Activated B cell treated with CpG ODN at 0.5 μM for 24 hours (primary cell): ENCODE results near the gene SKAP2. TPM values are rescaled to one million over a fixed set of nuclear protein-coding genes. Genes with fewer than 3 reads are reported as not detected.

Experiments
- ATAC-seq: fragments of 200-7000 bp; cut with Tn5 transposase; one replicate; pipeline ENCODE4 v1.10.0; 2021; ENCODE audit warnings: low read depth, mild to moderate bottlenecking, moderate library complexity
- CTCF ChIA-PET: fragments of 350-600 bp; sonication (Branson Sonifier 250); formaldehyde crosslinking; loops from one replicate; lab custom pipeline; 2021; ENCODE audit warnings: antibody characterized with exemption; lab: Charles Lee
- POLR2A ChIA-PET: fragments of 350-600 bp; sonication (Branson Sonifier 250); formaldehyde crosslinking; loops from one replicate; lab custom pipeline; 2021; ENCODE audit warnings: antibody characterized with exemption; lab: Charles Lee
- DNase-seq: peaks from one replicate; pipeline ENCODE4 v3.0.0; 2022
- H3K27ac Mint-ChIP-seq: one replicate; pipeline ENCODE4 v1.8.0; 2020; ENCODE audit warnings: mixed read lengths
- H3K27me3 Mint-ChIP-seq: one replicate; pipeline ENCODE4 v1.8.0; 2021; ENCODE audit warnings: mixed read lengths
- H3K36me3 Mint-ChIP-seq: one replicate; pipeline ENCODE4 v1.8.0; 2021; ENCODE audit warnings: low read depth, mixed read lengths
- H3K4me1 Mint-ChIP-seq: one replicate; pipeline ENCODE4 v1.8.0; 2021; ENCODE audit warnings: mixed read lengths
- H3K4me3 Mint-ChIP-seq: one replicate; pipeline ENCODE4 v1.8.0; 2020; ENCODE audit warnings: mild to moderate bottlenecking, mixed read lengths
- H3K9me3 Mint-ChIP-seq: one replicate; pipeline ENCODE4 v1.8.0; 2020; ENCODE audit warnings: mixed read lengths
- intact Hi-C: fragments of 100-400 bp; cut with micrococcal nuclease; formaldehyde crosslinking; loops from one replicate; pipeline ENCODE4 v1.15.1; 2024
- total RNA-seq: library from RNA; stranded (reverse); gene quantifications from 2 replicates; pipeline ENCODE4 v1.2.3, GENCODE V29; 2022
- TF ChIP-seq, protein P1 (sequence below): fragments of 200-600 bp; IDR thresholded peaks from one replicate; pipeline ENCODE4 v1.8.0; 2022; ENCODE audit warnings: antibody characterized with exemption, mild to moderate bottlenecking

The SKAP2 gene
- total RNA-seq, 1 donor from 2014 or later: 75.6 TPM

DNA sequence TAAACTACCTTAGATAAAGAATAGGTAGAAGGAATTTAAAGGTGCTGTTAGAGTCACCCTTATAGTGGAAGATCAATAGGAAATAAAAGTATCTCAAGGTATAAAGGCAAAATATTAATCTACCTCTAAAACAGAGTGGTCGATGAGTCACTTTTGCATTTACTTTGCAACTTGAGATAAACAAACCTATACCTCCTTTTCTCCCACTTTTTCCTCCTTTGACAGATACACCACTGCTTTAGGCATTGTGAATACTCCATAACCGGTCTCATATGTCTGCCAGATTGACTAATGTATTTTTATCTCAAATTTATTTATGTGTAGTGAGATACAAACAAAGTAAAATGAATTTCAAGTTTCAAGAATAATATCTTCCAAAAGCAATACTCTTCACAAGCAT is 193.5 kb downstream of the SKAP2 start:
- ATAC-seq: no peak
- Mint-ChIP-seq H3K27ac (no peak overlapping the region), H3K36me3 (peaks cover 12% of the 10 kb centered on the region), H3K4me3 (no peak overlapping the region), H3K4me1 (peaks cover 19% of the 10 kb centered on the region), H3K27me3 (no peaks in the 10 kb centered on the region), H3K9me3 (no peaks in the 10 kb centered on the region)
- DNase-seq: no peak
- intact Hi-C loops: loop anchor here (10.0 kb wide), 1 partner anchor 606 kb away; no protein-coding TSS in a partner anchor
- ChIA-PET POLR2A (no interaction called here), CTCF (interaction anchor here (1.5 to 1.8 kb wide), 3 partner anchors 11 to 778 kb away, joined by 3 to 11 read pairs (median 3); no protein-coding TSS in a partner anchor)
- TF ChIP-seq, protein P1, sequence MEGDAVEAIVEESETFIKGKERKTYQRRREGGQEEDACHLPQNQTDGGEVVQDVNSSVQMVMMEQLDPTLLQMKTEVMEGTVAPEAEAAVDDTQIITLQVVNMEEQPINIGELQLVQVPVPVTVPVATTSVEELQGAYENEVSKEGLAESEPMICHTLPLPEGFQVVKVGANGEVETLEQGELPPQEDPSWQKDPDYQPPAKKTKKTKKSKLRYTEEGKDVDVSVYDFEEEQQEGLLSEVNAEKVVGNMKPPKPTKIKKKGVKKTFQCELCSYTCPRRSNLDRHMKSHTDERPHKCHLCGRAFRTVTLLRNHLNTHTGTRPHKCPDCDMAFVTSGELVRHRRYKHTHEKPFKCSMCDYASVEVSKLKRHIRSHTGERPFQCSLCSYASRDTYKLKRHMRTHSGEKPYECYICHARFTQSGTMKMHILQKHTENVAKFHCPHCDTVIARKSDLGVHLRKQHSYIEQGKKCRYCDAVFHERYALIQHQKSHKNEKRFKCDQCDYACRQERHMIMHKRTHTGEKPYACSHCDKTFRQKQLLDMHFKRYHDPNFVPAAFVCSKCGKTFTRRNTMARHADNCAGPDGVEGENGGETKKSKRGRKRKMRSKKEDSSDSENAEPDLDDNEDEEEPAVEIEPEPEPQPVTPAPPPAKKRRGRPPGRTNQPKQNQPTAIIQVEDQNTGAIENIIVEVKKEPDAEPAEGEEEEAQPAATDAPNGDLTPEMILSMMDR: no peak

- no peak for DNase-seq
- ChIA-PET POLR2A (no interaction called here), CTCF (interaction anchor here (0.6 to 1.8 kb wide), 7 partner anchors 12 to 814 kb away, joined by 3 to 11 read pairs (median 3); no protein-coding TSS in a partner anchor)
- H3K27ac Mint-ChIP-seq: no peak overlapping the region
- no peak overlapping the region for H3K4me3 Mint-ChIP-seq
- H3K9me3 Mint-ChIP-seq: no peaks in the 10 kb centered on the region
- H3K36me3 Mint-ChIP-seq: peaks cover 9% of the 10 kb centered on the region
- intact Hi-C loops: loop anchor here (10.0 kb wide), 1 partner anchor 605 kb away; no protein-coding TSS in a partner anchor
- H3K27me3 Mint-ChIP-seq: no peaks in the 10 kb centered on the region
- TF ChIP-seq, protein P1: no peak
- no peak for ATAC-seq
- peaks cover 22% of the 10 kb centered on the region for H3K4me1 Mint-ChIP-seq
These were observed 194.1 kb downstream of the SKAP2 start for GRCh38 chr7:26670290-26670689.

DNA sequence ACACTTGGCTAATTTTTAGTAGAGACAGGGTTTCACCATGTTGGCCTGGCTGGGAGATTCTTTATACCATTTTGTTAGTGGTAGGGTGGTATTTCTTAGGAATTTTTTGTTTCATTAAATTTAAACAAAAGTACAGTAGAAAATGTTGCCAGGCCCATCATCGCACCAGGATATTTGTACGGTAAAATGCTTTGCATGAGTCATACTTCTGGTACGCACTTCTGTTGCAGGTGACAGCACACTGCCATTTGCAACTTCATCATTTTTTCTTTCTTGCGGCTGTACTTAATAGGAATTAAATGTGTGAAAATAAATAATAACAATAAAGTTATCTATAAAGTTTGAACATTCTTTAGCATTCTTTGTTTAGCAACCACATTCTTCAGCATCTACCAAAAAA is 195.6 kb downstream of the SKAP2 start:
- Mint-ChIP-seq H3K4me1 (peaks cover 18% of the 10 kb centered on the region), H3K27me3 (no peaks in the 10 kb centered on the region), H3K4me3 (no peak overlapping the region), H3K9me3 (no peaks in the 10 kb centered on the region), H3K36me3 (peaks cover 9% of the 10 kb centered on the region), H3K27ac (no peak overlapping the region)
- ChIA-PET CTCF (interaction anchor here (1.3 to 1.8 kb wide), 2 partner anchors 13 to 299 kb away, joined by 5 to 11 read pairs; no protein-coding TSS in a partner anchor), POLR2A (no interaction called here)
- ATAC-seq (no peak), DNase-seq (no peak)
- TF ChIP-seq, protein P1: no peak
- intact Hi-C loops: loop anchor here (5.0 kb wide), 2 partner anchors 467 to 493 kb away; partner anchors contain the start of genes CBX3 and HNRNPA2B1

DNA sequence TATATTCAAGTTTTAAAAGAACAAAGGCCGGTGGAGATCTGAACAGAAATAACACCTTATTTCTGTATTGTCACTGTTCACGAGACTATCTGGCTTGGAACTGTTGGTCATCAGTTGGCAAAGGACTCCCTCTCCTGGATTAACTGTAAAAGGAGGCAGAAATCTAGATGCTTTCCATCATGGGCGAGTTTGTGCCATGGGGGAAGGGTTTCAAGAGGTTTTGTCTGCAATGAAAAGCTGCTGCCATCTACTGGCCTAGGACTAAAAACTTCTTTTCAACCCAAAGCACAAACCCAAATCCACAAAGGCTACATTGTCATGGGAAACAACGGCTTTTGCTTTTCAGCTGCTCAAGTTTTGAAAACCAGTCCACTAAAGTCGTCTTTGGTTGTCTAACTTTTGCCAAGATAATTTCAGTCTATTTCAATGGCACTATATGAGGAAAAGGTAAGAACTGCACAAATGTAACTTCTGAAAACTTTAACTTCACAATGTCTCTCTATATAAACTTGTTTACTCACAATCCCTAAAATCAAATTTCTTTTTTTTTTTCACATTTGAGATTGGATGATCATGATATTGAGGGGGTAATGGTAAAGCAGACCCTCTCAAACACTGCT is 196.8 kb downstream of the SKAP2 start:
- ATAC-seq (peak; percentile 60), DNase-seq (no peak)
- CTCF ChIA-PET: interaction anchor here (0.5 to 4.8 kb wide), 10 partner anchors 12 to 774 kb away, joined by 3 to 72 read pairs (median 6); no protein-coding TSS in a partner anchor
- H3K9me3 Mint-ChIP-seq: no peaks in the 10 kb centered on the region
- POLR2A ChIA-PET: interaction anchor here (0.9 kb wide), 1 partner anchor 468 kb away, joined by 3 read pairs; no protein-coding TSS in a partner anchor
- peaks cover 18% of the 10 kb centered on the region for H3K4me1 Mint-ChIP-seq
- no peak overlapping the region for H3K4me3 Mint-ChIP-seq
- H3K27me3 Mint-ChIP-seq: no peaks in the 10 kb centered on the region
- TF ChIP-seq, protein P1: no peak
- peaks cover 9% of the 10 kb centered on the region for H3K36me3 Mint-ChIP-seq
- intact Hi-C loops: loop anchor here (1.0 to 5.0 kb wide), 7 partner anchors 166 to 775 kb away; partner anchors contain the start of genes CBX3 and HNRNPA2B1
- no peak overlapping the region for H3K27ac Mint-ChIP-seq
